ENCODE measurements around the gene LUZP2. TPM values are rescaled to one million over a fixed set of nuclear protein-coding genes. Genes with fewer than 3 reads are reported as not detected.

LUZP2 gene
- total and polyA plus RNA-seq, 9 of the 15 experiments (the other 6 are each of a cell fraction or from before 2014, with no cell fraction given) = not detected

DNA sequence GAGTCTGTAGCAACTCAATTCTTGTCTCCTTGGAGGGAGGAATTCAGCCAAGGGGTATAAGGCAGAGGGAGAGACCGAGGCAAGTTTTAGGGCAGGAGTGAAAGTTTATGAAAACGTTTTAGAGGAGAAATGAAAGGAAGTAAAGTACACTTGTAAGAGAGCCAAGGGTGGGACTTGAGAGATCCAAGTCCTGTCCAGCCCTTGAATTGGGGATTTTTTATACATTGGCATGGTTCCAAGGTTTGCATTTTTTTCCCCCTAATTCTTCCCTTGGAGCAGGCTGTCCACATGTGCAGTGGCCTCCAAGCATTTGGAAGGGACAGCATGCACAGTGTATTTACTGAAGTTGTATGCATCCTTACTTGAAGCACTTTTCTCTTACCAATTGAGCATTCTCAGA lies 192.1 kb downstream of the LUZP2 start:
- Histone ChIP-seq H3K27me3 (ENCODE audit: control insufficient read depth in 2 of 2, insufficient read depth in 2 of 2, low read length in 2 of 2) (no peaks in the 10 kb centered on the region), H3K79me2 (ENCODE audit: control insufficient read depth, insufficient read depth, low read length) (no peaks in the 10 kb centered on the region), H3K9me1 (ENCODE audit: control insufficient read depth, insufficient read depth, low read length) (no peaks in the 10 kb centered on the region), H3K4me3 (no peak overlapping the region), H3K4me2 (ENCODE audit: insufficient read depth, low read length) (no peak overlapping the region), H3K9ac (ENCODE audit: insufficient read depth in 1 of 2, low read depth in 2 of 2, low read length in 2 of 2) (no peak overlapping the region), H3K27ac (ENCODE audit: extremely low read depth, low read depth, low read length) (no peak overlapping the region), H3K36me3 (ENCODE audit: control insufficient read depth, insufficient read depth, low read length) (no peaks in the 10 kb centered on the region), H3K4me1 (replicated peaks in 1 of 2; ENCODE audit: control insufficient read depth in 2 of 2, insufficient read depth in 2 of 2, low read length in 2 of 2) (no peaks in the 10 kb centered on the region), H4K20me1 (replicated peaks; ENCODE audit: control insufficient read depth, insufficient read depth, low read length) (no peaks in the 10 kb centered on the region), H3K9me3 (replicated peaks; ENCODE audit: control insufficient read depth, insufficient read depth, low read depth, low read length) (peaks cover 4% of the 10 kb centered on the region), H2AFZ (ENCODE audit: low read depth, low read length) (no peak overlapping the region)
- FAIRE-seq (no peak), ATAC-seq (no peak), DNase-seq (ENCODE audit: extremely low read depth in 1 of 4, low spot score in 3 of 4) (no peak)
- no TSS peak for BruUV-seq (replicated peaks)
- no peak for TF ChIP-seq KLF1 (tag; IDR thresholded peaks at IDR 0.05)
- TF ChIP-seq POLR2B (IDR thresholded peaks at IDR 0.05; ENCODE audit: low read depth, partially characterized antibody) = no peak
- TF ChIP-seq SREBF2 (CRISPR knock-in tag; IDR thresholded peaks at IDR 0.05) = no peak
- in situ Hi-C loops (cut with MboI) = no loop called here
- intact Hi-C loops (cut with micrococcal nuclease) = no loop called here
- ChIA-PET CTCF (ENCODE audit: low intra/inter-chr PET ratio) (no interaction called here), POLR2A (no interaction called here)
- WGBS (ENCODE audit: insufficient coverage, low coverage, missing lambda C conversion rate) = 0% methylated on average over 2 of the region's 2 CpGs

DNA sequence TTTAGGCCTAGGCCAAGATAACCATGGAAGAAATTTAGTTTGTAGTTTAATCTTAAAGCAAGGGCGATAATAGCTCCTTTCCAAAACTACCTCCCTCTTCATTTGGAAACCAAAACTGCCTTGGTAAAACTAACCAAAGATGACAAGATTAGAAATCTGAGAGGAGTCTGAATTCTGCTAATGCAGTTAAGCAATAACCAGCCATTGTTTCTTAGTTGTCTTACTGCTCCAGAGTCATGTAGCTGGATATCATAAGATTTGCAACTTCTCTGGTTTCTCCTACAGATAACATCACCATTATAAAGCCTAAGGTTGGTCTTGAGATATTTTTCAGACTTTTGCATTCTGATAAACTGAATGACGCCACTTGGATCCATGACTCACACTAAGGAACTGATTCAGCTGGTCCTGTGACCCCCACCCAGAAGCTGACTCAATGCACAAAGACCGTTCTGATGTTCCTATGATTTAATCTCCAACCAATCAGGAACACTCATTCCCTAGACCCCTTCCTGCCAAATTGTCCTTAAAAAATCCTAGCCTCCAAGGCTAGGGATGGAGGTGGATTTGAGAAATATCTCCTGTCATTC lies 200.8 kb downstream of the LUZP2 start:
- Histone ChIP-seq H2AFZ (ENCODE audit: low read depth, low read length) (no peak overlapping the region), H4K20me1 (replicated peaks; ENCODE audit: control insufficient read depth, insufficient read depth, low read length) (no peaks in the 10 kb centered on the region), H3K4me3 (no peak overlapping the region), H3K36me3 (ENCODE audit: control insufficient read depth, insufficient read depth, low read length) (no peaks in the 10 kb centered on the region), H3K4me1 (replicated peaks in 1 of 2; ENCODE audit: control insufficient read depth in 2 of 2, insufficient read depth in 2 of 2, low read length in 2 of 2) (no peaks in the 10 kb centered on the region), H3K4me2 (ENCODE audit: insufficient read depth, low read length) (no peak overlapping the region), H3K9ac (ENCODE audit: insufficient read depth in 1 of 2, low read depth in 2 of 2, low read length in 2 of 2) (no peak overlapping the region), H3K9me3 (replicated peaks; ENCODE audit: control insufficient read depth, insufficient read depth, low read depth, low read length) (no peaks in the 10 kb centered on the region), H3K9me1 (ENCODE audit: control insufficient read depth, insufficient read depth, low read length) (no peaks in the 10 kb centered on the region), H3K27ac (ENCODE audit: extremely low read depth, low read depth, low read length) (no peak overlapping the region), H3K27me3 (ENCODE audit: control insufficient read depth in 2 of 2, insufficient read depth in 2 of 2, low read length in 2 of 2) (no peaks in the 10 kb centered on the region), H3K79me2 (ENCODE audit: control insufficient read depth, insufficient read depth, low read length) (no peaks in the 10 kb centered on the region)
- ATAC-seq (no peak), DNase-seq (ENCODE audit: extremely low read depth in 1 of 4, low spot score in 3 of 4) (no peak), FAIRE-seq (no peak)
- BruUV-seq (replicated peaks) = no TSS peak
- WGBS (ENCODE audit: insufficient coverage, low coverage, missing lambda C conversion rate) = 3% methylated on average over 3 of the region's 3 CpGs
- POLR2A ChIA-PET = no interaction called here
- intact Hi-C loops (cut with micrococcal nuclease) = no loop called here
- CTCF ChIA-PET (ENCODE audit: low intra/inter-chr PET ratio) = no interaction called here
- in situ Hi-C loops (cut with MboI) = no loop called here
- TF ChIP-seq ZNF224 (CRISPR knock-in tag; IDR thresholded peaks at IDR 0.05) (no peak), ZBTB1 (CRISPR knock-in tag; IDR thresholded peaks at IDR 0.05; ENCODE audit: borderline replicate concordance, low read depth) (no peak), NFRKB (IDR thresholded peaks at IDR 0.05; ENCODE audit: low read depth) (no peak), ELF2 (CRISPR knock-in tag; IDR thresholded peaks at IDR 0.05) (no peak), ZNF589 (CRISPR knock-in tag; IDR thresholded peaks at IDR 0.05; ENCODE audit: low read depth) (no peak), MCM5 (IDR thresholded peaks at IDR 0.05; ENCODE audit: low read depth) (no peak), TBP (optimal IDR thresholded peaks at IDR 0.05; ENCODE audit: low read depth, low read length) (no peak), ZNF324 (CRISPR knock-in tag; IDR thresholded peaks at IDR 0.05) (no peak)
- TF ChIP-seq, protein P1, sequence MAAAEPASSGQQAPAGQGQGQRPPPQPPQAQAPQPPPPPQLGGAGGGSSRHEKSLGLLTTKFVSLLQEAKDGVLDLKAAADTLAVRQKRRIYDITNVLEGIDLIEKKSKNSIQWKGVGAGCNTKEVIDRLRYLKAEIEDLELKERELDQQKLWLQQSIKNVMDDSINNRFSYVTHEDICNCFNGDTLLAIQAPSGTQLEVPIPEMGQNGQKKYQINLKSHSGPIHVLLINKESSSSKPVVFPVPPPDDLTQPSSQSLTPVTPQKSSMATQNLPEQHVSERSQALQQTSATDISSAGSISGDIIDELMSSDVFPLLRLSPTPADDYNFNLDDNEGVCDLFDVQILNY (CRISPR knock-in tag; IDR thresholded peaks at IDR 0.05) = no peak
- TF ChIP-seq, protein P2, sequence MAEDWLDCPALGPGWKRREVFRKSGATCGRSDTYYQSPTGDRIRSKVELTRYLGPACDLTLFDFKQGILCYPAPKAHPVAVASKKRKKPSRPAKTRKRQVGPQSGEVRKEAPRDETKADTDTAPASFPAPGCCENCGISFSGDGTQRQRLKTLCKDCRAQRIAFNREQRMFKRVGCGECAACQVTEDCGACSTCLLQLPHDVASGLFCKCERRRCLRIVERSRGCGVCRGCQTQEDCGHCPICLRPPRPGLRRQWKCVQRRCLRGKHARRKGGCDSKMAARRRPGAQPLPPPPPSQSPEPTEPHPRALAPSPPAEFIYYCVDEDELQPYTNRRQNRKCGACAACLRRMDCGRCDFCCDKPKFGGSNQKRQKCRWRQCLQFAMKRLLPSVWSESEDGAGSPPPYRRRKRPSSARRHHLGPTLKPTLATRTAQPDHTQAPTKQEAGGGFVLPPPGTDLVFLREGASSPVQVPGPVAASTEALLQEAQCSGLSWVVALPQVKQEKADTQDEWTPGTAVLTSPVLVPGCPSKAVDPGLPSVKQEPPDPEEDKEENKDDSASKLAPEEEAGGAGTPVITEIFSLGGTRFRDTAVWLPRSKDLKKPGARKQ (CRISPR knock-in tag; IDR thresholded peaks at IDR 0.05) = no peak
- TF ChIP-seq, protein P3, sequence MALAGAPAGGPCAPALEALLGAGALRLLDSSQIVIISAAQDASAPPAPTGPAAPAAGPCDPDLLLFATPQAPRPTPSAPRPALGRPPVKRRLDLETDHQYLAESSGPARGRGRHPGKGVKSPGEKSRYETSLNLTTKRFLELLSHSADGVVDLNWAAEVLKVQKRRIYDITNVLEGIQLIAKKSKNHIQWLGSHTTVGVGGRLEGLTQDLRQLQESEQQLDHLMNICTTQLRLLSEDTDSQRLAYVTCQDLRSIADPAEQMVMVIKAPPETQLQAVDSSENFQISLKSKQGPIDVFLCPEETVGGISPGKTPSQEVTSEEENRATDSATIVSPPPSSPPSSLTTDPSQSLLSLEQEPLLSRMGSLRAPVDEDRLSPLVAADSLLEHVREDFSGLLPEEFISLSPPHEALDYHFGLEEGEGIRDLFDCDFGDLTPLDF (CRISPR knock-in tag; IDR thresholded peaks at IDR 0.05) = no peak
